Measurements from ENCODE around the gene MXRA8.

Gene MXRA8

DNA sequence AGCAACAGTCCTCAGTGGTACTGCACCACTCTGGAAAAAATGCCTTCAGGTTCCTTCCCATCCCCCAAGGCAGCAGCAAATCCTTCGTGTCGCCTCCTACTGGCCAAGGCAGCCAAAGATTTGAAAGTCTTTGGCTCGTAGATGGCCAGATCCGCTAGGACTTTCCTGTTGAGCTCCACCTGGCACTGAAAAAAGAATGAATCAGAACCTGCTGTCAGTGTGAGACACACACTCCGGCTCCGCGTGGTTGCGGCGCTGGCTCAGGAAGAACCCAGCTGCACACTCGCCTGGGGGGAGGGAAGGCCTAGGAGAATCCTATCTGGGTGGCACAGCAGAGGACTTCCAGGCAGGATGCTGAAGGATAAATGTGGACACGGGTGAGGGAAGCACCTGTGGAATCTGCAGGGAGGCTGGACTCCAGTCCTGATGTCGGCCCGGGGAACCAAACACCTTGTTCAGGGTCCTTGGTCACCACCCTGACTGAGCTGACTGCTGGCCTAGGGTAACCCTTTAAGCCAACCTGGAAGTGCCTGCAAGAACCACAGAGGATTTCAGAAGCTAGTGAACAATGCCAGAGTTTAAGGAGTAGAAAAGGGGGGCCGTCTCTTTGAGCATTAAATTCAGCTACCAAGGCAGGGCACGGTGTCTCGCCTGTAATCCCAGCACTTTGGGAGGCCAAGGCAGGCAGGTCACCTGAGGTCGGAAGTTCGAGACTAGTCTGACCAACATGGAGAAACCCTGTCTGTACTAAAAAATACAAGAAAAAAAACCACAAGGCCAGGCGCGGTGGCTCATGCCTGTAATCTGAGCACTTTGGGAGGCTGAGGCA lies 43.9 kb upstream of the MXRA8 start:
- in situ Hi-C loops (cut with MboI; ENCODE audit: low sequenced_read_pairs, unreplicated experiment): no loop called here
- TF ChIP-seq, protein P1, sequence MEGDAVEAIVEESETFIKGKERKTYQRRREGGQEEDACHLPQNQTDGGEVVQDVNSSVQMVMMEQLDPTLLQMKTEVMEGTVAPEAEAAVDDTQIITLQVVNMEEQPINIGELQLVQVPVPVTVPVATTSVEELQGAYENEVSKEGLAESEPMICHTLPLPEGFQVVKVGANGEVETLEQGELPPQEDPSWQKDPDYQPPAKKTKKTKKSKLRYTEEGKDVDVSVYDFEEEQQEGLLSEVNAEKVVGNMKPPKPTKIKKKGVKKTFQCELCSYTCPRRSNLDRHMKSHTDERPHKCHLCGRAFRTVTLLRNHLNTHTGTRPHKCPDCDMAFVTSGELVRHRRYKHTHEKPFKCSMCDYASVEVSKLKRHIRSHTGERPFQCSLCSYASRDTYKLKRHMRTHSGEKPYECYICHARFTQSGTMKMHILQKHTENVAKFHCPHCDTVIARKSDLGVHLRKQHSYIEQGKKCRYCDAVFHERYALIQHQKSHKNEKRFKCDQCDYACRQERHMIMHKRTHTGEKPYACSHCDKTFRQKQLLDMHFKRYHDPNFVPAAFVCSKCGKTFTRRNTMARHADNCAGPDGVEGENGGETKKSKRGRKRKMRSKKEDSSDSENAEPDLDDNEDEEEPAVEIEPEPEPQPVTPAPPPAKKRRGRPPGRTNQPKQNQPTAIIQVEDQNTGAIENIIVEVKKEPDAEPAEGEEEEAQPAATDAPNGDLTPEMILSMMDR (IDR thresholded peaks at IDR 0.05; ENCODE audit: borderline replicate concordance, control extremely low read depth, extremely low read depth, insufficient read depth, missing control alignments): peak; percentile 49
- peak; percentile 41 for DNase-seq (ENCODE audit: low spot score)

DNA sequence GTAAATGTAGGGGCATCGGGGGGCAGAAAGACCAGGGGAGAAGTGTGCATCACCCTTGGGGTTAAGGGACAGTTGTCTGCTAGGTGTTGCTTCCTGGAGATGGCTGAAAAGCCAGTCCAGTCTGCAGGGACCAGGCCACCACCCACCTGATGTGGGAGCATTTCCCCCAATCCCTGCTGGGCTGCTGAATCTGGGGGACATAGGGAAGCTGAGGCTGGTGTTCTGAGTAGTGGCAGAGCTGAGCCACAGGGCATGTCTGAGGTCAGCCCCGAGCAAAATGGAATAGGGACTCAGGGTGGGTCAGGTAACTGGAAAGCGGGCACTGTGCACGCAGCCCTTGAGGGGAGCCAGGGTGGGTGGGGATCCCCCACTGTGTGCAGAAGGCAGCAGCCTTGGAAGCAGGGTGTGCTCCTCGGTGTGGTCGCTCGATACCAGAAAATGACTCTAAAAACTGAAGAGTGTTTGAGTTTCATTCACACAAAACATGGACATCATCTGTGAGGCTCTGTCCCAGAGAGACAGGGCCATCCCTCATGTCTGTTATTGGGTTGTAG lies 43.2 kb upstream of the MXRA8 start:
- TF ChIP-seq, protein P1 (IDR thresholded peaks at IDR 0.05; ENCODE audit: borderline replicate concordance, control extremely low read depth, extremely low read depth, insufficient read depth, missing control alignments): no peak
- in situ Hi-C loops (cut with MboI; ENCODE audit: low sequenced_read_pairs, unreplicated experiment): no loop called here
- DNase-seq (ENCODE audit: low spot score): no peak

DNA sequence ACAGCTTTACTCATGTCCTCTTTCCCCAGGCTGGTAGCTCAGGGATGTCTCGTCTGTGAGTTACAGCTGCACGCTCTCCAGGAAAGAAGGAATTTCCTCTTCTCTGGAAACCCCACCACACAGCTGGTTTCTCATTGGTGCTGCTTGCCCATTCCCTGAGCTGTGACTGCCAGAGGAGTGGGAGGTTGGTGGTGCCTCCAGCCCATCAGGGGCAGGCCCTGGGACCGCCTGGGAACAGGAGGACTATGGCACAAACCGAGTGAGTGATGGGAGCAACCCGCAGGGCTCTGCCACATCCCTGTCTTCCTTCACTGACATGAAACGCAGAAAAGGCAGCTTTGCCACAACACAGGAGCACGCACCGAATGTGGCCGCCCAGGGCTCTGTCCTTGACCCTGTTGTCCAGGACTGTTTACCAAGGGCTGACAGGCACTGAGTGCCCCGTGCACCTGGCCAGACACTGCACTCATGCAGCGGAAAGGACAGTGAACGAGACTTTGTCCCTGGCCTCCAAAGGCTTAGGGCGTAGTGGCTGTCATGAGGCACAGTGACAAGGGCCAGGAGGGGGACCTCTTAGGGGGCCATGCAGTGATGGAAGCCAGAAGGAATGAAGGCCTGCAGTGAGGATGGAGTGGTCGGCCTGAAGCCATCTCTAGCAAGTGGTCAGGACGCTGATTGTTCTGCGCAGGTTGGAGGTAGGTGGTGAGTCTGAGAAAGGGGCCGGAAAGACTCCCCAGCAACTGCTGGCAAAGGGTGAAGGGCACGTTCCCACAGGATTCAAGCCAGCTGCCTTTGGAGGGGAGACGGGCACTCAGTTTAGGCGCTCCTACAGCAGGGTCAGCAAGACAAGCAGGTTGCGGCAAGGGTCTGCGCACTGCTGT lies 42.5 kb upstream of the MXRA8 start:
- in situ Hi-C loops (cut with MboI; ENCODE audit: low sequenced_read_pairs, unreplicated experiment): no loop called here
- DNase-seq (ENCODE audit: low spot score): no peak
- TF ChIP-seq, protein P1 (IDR thresholded peaks at IDR 0.05; ENCODE audit: borderline replicate concordance, control extremely low read depth, extremely low read depth, insufficient read depth, missing control alignments): no peak

DNA sequence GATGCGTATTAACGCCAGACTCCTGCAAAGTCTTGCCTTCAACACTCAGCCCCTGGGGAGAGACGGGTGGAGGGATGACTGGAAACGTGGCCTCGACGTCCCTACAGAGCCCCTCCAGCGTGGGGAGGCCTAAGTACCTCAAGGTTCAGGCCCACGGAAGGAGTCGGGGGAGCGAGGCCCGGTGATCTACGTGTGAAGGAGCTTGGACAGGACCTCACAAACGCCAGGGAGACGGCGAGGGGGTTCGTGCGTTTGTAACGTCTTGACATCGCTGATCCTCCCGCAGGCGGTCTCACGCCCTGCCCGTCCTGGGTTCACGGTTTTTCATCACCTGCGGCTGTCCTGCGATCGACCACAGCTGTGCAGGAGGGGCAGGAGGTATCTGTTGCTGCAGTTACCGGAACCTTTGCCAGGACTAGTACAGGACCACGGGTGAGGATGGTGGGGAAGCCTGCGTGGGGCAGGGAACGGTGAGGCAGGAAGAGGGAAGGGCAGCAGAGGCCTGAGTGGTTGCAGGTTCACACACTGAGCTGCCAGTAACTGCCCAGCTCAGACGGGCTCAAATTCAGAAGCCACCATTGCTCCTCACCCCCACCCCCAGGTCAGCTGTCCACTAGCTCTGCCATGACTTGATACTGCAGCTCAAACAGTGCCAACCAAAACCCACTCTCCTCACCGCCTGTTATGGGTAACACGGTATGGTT lies 41.7 kb upstream of the MXRA8 start:
- TF ChIP-seq, protein P1 (IDR thresholded peaks at IDR 0.05; ENCODE audit: borderline replicate concordance, control extremely low read depth, extremely low read depth, insufficient read depth, missing control alignments): no peak
- peak; percentile 31 for DNase-seq (ENCODE audit: low spot score)
- in situ Hi-C loops (cut with MboI; ENCODE audit: low sequenced_read_pairs, unreplicated experiment): no loop called here

DNA sequence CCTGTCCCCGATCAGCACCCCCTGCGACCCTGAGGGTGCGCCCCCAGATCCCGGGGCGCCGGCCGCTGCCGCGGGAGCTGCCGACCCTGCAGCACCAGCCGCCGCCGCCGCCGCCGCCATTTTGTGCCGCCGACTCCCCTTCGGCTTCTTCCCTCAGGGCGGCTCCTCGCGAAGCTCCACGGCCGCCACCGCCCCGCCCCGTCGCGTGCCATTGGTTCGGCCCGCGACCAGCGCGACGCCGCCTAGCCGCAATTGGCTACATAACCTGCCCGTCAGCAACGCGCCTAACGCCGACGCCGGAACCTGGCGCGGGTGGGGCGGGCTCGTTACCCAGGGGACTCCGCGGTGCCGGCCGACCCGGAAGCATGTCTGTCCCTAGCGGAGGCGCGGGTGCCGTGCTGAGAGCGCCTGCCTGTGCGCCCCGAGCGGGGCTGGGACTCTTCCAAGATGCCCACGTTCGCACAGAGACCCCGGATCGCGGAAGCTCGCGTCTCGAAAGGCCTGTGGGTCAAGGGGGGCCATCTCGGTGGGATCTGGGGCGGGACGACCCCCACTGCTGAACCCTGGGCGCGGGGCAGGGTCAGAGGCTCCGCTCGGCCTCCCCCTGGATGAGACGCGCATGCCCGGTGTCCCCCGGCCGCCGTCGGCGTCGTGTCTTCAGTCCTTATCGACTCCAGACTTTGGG lies 41.0 kb upstream of the MXRA8 start, which contains the start of gene CCNL2:
Gene CCNL2, minus strand, starts transcription at position 149 of the 685 bp plus-strand sequence. Its CDS starts 29 bp downstream, at position 120.
- TF ChIP-seq, protein P1 (IDR thresholded peaks at IDR 0.05; ENCODE audit: borderline replicate concordance, control extremely low read depth, extremely low read depth, insufficient read depth, missing control alignments): no peak
- in situ Hi-C loops (cut with MboI; ENCODE audit: low sequenced_read_pairs, unreplicated experiment): no loop called here
- peak; percentile 99 for DNase-seq (ENCODE audit: low spot score)
